Measurements from ENCODE around the gene TM9SF4.

- TF ChIP-seq CTCF (IDR thresholded peaks at IDR 0.05) (no peak), POLR2AphosphoS5 (IDR thresholded peaks at IDR 0.05) (no peak)
These were observed 95.8 kb downstream of the TM9SF4 start for GRCh38 chr20:32205110-32205842.

Measured in transverse colon (tissue), 4 donors.